RWPE2 (cell line): ENCODE measurements around the gene RLN3.

Experiments used
- ATAC-seq: fragments of 200-7000 bp; cut with Tn5 transposase; 3 replicates; pipeline ENCODE4 v1.9.1; 2021; ENCODE audit warnings: low read depth
- DNase-seq: peaks from one replicate; pipeline ENCODE4 v3.0.0-alpha.2; 2020; ENCODE audit warnings: low spot score
- H3K27ac ChIP-seq: fragments of 450-650 bp; 2 replicates; pipeline ENCODE4 v1.5.1; 2017; ENCODE audit warnings: mild to moderate bottlenecking; ENCODE audit not compliant: poor library complexity, severe bottlenecking
- H3K27me3 ChIP-seq: fragments of 250-450 bp; sonication (Bioruptor Pico); 2 replicates; pipeline ENCODE4 v1.5.1; 2021; ENCODE audit warnings: mild to moderate bottlenecking, moderate library complexity; ENCODE audit not compliant: insufficient read depth, poor library complexity, severe bottlenecking
- H3K36me3 ChIP-seq: fragments of 250-450 bp; sonication (Bioruptor Pico); 2 replicates; pipeline ENCODE4 v1.5.1; 2020; ENCODE audit warnings: low read depth, mild to moderate bottlenecking, moderate library complexity
- H3K4me1 ChIP-seq: fragments of 250-450 bp; sonication (Bioruptor Pico); 2 replicates; pipeline ENCODE4 v1.5.1; 2021; ENCODE audit warnings: mild to moderate bottlenecking, moderate library complexity; ENCODE audit not compliant: insufficient read depth, poor library complexity, severe bottlenecking
- H3K4me3 ChIP-seq: fragments of 250-450 bp; sonication (Bioruptor Pico); 2 replicates; pipeline ENCODE4 v1.5.1; 2021; ENCODE audit warnings: mild to moderate bottlenecking, moderate library complexity; ENCODE audit not compliant: severe bottlenecking
- H3K9me3 ChIP-seq: fragments of 250-450 bp; sonication (Bioruptor Pico); 2 replicates; pipeline ENCODE4 v1.5.1; 2021; ENCODE audit warnings: mild to moderate bottlenecking, moderate library complexity; ENCODE audit not compliant: severe bottlenecking
- TF ChIP-seq, protein P1 (sequence below): fragments of 450-650 bp; IDR thresholded peaks from one replicate; pipeline ENCODE4 v1.5.1; 2017; ENCODE audit warnings: mild to moderate bottlenecking, moderate library complexity; ENCODE audit not compliant: poor library complexity, severe bottlenecking

RLN3 gene

DNA sequence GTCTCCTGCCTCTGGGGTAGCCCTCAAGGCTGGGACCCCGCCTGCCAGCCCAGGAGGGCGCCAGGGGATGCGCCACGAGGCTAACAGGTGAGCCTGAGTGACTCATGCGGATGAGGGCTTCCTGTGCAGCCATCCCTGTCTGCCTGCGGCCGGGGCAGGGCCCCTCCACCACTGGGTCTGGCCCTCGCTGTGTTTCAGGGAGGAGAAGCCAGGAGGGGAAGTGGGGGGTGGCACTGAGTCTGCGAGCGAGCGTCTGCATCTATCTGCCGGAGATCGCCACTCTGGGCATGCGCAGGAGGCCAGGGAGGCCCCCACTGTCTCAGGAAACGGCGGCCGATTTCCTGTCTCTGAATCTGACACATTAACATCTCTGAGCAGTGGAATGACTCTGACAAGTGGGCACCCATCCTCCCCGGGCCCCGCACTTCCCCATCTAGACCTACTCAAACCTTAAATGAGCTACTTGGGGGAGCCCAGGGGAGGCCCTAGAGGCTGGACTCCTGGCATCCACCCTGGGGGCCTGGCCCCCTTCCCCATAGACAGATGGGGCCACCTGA lies 41.5 kb upstream of the RLN3 start:
- Histone ChIP-seq H3K27ac (no peak overlapping the region), H3K4me1 (peaks cover 13% of the 10 kb centered on the region), H3K36me3 (no peaks in the 10 kb centered on the region), H3K9me3 (no peaks in the 10 kb centered on the region), H3K27me3 (no peaks in the 10 kb centered on the region), H3K4me3 (no peak overlapping the region)
- ATAC-seq (peak; percentile 58; the same call in 2 of the 3 replicates), DNase-seq (no peak)
- TF ChIP-seq, protein P1, sequence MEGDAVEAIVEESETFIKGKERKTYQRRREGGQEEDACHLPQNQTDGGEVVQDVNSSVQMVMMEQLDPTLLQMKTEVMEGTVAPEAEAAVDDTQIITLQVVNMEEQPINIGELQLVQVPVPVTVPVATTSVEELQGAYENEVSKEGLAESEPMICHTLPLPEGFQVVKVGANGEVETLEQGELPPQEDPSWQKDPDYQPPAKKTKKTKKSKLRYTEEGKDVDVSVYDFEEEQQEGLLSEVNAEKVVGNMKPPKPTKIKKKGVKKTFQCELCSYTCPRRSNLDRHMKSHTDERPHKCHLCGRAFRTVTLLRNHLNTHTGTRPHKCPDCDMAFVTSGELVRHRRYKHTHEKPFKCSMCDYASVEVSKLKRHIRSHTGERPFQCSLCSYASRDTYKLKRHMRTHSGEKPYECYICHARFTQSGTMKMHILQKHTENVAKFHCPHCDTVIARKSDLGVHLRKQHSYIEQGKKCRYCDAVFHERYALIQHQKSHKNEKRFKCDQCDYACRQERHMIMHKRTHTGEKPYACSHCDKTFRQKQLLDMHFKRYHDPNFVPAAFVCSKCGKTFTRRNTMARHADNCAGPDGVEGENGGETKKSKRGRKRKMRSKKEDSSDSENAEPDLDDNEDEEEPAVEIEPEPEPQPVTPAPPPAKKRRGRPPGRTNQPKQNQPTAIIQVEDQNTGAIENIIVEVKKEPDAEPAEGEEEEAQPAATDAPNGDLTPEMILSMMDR, result no peak

DNA sequence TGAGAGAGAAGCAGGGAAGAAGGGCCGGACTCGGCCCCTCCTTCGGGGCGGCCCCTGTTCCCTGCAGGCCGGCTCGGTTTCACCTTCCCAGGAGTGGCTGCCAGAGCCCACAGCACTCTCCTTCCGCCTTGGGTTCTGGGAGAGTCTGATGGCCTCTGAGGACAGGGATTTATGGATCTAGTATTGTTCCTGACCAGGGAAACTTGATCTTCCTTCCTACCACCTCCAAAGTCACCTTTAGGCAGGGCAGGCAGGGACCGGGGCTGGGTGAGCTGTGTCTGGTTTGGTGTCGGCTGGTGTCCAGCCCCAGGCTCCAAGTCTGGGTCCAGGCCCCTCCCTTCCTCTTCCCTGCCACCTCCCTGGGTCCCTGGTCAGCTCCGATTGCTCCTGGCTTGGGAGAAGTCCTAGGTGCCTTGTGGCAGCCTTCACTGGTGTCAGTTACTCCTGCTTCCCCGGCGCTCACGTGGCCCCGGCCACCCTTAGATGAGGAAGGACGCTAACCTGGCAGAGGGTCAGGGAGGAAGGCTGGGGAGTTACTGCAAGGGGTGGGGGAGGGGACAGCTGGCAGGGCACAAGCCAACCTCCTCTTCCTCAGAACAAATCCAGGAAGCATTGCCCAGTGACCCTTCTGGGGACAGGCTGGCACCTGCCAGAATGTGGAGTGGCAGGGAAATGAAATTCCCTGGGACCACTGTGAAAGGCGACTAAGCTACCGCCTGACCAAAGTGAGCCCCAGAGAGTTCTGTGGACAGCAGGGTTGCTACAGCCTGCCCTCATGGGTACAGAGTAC lies 40.7 kb upstream of the RLN3 start:
- Histone ChIP-seq H3K4me1 (peaks cover 13% of the 10 kb centered on the region), H3K9me3 (no peaks in the 10 kb centered on the region), H3K27ac (no peak overlapping the region), H3K27me3 (no peaks in the 10 kb centered on the region), H3K4me3 (no peak overlapping the region), H3K36me3 (no peaks in the 10 kb centered on the region)
- ATAC-seq, result no peak
- TF ChIP-seq, protein P1, result no peak
- DNase-seq, result no peak

DNA sequence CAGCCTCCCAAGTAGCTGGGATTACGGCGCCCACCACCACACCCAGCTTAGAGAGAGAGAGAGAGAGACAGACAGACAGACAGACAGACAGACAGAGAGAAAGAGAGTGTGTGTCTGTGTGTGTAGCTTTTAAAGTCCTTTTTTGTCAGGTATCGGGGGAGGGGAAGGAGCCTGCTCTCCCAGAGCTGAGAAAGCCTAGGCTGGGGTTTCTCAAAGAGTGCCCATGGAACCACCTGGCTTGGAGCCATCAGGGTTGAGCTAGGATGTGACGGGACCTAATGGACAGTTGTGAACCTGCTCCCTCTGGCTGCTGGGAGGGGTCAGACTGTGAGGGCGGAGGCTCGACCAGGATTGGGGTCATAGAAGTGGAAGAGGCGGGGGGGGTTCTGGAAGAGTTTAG lies 38.5 kb upstream of the RLN3 start:
- H3K27ac ChIP-seq, result no peak overlapping the region
- H3K4me1 ChIP-seq, result peaks cover 13% of the 10 kb centered on the region

DNA sequence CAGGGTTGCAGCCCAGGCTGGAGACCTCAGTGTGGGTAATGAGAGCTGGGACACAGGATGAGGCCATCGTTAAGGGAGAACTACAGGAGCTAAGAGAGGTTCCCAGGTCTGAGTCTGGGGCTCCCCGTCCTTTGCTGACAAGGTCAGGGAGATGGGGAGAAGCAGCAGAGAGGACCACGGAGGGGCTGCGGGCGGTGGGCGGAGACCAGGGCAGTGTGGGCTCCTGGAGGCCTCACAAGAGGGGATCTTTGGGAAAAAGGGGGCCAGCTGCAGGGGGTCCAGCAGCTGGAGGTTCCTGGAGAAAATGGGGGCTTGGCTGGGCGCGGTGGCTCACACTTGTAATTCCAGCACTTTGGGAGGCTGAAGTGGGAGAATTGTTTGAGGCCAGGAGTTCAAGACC lies 37.9 kb upstream of the RLN3 start:
- Histone ChIP-seq H3K9me3 (no peaks in the 10 kb centered on the region), H3K27me3 (no peaks in the 10 kb centered on the region), H3K4me3 (no peak overlapping the region), H3K27ac (no peak overlapping the region), H3K36me3 (peaks cover 8% of the 10 kb centered on the region; the same call in 1 of the 2 replicates), H3K4me1 (peaks cover 13% of the 10 kb centered on the region)
- DNase-seq (no peak), ATAC-seq (no peak)
- TF ChIP-seq, protein P1, result no peak

More for the DNA sequence above, 38.5 kb upstream of the RLN3 start:
- TF ChIP-seq, protein P1, result no peak
- ATAC-seq, result no peak
- H3K4me3 ChIP-seq, result no peak overlapping the region
- no peaks in the 10 kb centered on the region for H3K27me3 ChIP-seq
- H3K9me3 ChIP-seq, result no peaks in the 10 kb centered on the region
- peaks cover 8% of the 10 kb centered on the region; the same call in 1 of the 2 replicates for H3K36me3 ChIP-seq
- DNase-seq, result no peak

DNA sequence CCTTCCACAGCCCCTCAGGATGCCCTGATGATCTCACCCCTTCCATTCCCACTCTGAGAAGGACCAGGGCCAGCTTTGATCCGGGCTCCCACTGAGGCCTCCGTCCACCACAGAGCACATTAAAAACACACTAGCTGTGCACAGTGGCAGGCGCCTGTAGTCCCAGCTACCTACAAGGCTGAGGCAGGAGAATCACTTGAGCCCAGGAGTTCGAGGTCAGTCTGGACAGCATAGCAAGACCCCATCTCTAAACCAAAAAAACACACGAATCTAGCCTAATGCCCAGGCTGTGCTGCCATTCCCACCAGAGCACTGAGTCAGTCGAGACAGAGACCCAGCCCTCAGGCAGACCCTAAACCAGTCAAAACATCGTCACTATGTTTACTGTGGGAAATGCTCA lies 35.9 kb upstream of the RLN3 start:
- TF ChIP-seq, protein P1, result no peak
- DNase-seq, result no peak
- Histone ChIP-seq H3K9me3 (no peaks in the 10 kb centered on the region), H3K4me1 (peaks cover 1% of the 10 kb centered on the region), H3K27ac (no peak overlapping the region), H3K4me3 (no peak overlapping the region), H3K36me3 (peaks cover 8% of the 10 kb centered on the region; the same call in 1 of the 2 replicates), H3K27me3 (no peaks in the 10 kb centered on the region)
- no peak for ATAC-seq
